GM19328 (cell line): ENCODE data around the gene SHC3.

ENCODE experiments used
- ATAC-seq: cut with Tn5 transposase; IDR thresholded peaks from one replicate; pipeline ENCODE4 v1.9.1; 2021; ENCODE audit warnings: mild to moderate bottlenecking, moderate library complexity; ENCODE audit not compliant: unreplicated experiment

Gene SHC3

DNA sequence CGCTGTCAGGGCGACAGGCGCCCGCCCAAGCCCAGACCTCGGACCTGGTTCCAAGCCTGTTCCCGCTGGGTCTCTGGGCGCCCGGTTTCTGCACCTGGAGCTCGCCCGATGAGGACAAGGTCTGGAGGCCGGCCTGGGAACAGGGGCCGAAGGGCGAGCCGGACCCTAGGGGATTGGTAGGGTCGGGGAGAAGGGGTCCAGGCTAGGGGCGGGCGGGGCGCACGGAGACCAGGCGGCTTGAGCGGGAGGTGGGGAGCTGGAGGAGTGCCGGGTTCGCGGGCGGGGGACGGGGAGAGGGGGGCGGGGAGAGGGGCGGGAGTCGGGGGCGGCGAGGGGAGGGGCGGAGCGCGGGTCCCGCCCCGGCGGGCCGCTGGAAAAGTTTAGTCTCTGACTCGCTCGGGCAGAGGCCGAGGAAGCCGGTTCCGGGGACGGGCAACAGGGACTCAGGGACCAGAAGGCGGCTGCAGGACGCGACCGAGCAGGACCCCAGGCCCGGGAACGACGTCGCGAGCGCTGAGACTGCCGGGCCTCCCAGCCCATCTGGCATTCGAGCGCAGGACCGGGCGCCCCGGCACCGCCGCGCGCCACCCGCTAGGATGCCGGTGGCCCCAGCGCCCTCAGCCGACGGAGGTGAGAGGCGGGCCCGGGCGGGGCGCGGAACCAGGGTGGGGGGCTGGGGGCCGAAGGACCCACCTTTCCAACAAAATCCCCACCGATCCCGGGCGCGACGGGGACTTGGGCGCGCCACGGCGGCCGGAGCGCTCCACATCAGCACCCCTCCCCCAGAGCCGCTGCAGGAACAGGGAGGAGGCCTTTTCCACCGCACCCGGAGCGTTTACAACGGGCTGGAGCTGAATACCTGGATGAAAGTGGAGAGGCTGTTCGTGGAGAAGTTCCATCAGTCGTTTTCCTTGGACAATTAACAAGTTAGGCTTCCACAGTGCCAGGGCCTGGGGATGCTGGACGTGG, 187.3 kb downstream of the SHC3 start, which contains the start of gene S1PR3:
S1PR3 (plus strand) TSS at position 403 of the 969 bp plus-strand sequence. CDS start 9,733 bp downstream, outside the sequence.
- ATAC-seq, result no peak

DNA sequence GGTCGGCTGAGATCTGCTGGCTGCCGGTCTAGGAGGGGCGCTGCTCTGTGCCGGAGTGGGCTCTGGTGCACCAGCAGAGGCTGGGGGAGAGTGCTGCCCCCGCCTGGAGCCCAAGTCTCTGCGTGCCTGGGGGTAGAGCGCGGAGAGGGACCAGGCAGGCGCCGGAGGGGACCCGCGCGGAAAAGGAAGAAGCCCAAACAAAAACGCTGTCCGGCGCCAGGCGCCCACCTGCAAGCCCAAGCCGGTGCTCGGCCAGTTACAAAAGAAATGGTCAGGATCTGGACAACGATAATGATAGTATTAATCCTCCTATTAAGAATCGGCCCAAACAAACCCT, 187.9 kb downstream of the SHC3 start:
- ATAC-seq, result no peak

DNA sequence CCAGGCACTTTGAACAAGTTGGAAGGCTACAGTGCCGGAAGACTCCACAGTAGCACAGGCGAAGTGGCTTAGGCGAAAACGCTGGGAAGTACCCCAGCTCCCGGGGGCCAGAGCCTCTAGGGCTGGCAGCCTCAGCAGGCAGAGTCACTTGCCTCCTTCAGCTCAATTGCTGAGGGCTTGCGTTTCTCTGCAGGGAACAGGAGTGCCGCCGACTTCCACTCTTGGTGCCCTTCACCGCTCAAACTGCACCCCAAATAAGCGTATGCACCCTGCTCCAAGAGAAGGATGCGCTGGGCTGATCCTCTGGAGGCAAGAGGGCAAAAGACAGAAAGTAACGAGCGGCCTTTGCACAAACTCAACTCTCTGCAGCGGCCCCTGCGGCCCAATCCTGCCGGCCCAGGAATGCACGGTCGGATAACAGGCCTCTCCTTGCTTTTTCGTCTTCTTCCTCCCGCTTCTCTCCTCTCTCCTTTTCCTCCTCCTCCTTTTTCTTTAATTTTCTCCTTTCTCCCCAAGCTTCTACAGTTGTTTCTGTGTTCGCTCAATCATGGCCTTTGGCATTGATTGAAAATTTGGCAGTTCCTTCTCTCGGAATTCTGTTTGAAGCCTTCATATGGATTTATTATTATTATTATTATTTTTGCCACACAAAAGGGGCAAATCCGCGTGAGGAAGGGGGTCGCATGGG, 188.4 kb downstream of the SHC3 start:
- no peak for ATAC-seq

DNA sequence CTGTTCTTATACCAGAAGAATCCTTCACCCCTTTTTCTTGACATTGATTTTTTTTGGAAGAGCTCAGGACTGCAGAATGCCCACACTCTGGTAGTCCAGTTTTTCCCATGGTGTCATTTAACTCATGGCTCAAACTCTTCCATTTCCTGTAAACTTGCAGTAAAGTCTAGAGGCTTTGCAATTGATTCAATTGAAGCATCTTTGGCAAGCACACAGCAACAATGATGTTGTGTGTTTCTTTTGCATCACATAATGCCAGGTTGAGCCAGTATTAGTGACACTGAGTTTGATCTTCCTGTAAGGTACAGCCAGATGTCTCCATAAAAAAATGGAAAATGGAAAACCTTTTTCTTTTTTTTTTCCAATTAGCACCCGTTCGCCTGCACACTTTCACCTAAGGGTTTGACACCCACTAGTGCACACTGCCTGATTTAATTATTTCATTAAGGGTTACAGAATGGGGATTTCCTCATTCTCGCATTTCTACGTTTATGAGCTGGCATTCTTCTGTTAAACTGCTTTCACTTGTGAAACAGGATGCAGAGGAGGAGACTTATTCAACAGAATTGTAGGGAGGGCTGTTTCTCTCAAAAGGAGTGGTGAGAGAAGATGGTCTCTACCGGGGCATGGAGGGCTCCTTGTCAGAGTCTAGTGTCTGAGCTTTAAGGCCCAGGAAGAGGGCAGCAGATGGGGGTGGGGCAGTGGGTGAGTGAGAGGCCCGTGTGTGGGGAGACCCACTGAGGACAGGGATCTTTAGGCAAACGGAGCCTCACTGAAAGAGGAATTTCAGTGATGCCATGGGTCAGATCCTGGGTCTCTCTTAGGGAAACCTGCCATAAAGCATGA, 189.6 kb downstream of the SHC3 start:
- no peak for ATAC-seq

DNA sequence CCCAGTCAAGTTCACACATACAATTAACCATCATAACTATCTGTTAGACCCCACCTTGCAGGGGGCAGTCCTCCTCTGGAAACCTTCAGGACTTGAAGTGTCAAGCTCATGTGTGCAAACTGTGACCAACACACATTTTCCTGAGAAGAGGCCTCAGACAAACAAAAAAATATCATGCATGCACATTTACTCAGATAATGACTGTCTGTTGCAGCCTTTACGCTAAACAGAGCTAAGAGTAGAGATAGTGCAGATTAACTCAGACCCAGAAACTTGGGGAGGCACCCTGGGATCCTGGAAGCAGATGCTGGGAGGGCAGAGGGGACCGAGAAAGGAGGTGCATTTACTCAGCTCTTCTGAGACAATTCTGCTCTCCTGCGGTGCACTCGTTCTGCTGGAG, 191.0 kb downstream of the SHC3 start:
- ATAC-seq, result no peak

DNA sequence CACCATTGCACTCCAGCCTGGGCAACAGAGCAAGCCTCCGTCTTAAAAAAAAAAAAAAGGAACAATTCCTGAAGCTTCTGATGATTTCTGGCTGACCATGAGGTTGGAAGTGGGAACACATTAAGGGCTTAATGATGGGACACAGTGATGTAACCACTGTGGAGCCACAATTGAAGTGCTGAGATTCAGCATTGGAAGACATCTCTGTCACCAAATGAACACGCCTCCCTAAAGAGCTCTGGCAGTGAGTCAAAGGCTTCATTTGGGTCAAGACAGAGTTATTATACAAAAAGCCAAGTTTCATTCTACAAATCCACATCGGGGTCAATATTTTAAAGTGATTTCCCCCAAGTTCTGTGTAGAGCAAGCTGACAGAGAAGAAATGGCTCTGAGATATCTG, 191.8 kb downstream of the SHC3 start:
- no peak for ATAC-seq

DNA sequence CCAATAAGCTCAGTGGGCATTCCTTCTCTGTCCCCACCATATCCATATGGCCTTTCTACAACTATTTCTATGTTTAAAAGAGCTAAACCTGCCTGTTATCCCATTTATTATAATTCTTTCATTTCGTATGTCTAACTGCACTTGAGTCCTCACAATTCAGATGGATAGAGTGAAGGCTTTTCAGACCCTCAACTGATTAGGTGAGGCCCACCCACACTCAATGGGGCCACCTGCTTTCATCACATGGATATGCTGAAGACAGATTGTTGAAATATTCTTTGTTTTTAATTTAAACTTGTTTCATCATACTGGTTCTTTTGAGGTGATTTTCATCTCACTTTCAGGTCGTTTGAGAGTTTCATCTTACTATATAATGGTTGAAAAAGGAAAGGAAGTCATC, 193.0 kb downstream of the SHC3 start:
- ATAC-seq, result no peak

DNA sequence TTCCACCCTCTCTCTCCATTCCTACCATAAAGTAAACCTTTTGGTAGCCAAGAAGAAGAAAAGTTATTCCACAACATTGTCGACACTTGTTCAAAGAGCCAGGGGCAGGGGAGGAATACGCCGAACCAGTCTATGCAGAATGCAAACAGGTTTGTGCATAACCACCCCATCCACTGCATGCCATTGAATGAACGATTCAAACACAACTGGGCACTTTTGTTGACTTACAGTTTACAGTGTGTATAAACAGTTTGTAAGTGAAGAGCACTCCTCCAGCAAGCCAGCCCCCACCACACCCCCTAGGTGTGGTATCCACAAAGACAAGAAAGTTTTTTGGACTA, 194.1 kb downstream of the SHC3 start:
- ATAC-seq, result no peak

DNA sequence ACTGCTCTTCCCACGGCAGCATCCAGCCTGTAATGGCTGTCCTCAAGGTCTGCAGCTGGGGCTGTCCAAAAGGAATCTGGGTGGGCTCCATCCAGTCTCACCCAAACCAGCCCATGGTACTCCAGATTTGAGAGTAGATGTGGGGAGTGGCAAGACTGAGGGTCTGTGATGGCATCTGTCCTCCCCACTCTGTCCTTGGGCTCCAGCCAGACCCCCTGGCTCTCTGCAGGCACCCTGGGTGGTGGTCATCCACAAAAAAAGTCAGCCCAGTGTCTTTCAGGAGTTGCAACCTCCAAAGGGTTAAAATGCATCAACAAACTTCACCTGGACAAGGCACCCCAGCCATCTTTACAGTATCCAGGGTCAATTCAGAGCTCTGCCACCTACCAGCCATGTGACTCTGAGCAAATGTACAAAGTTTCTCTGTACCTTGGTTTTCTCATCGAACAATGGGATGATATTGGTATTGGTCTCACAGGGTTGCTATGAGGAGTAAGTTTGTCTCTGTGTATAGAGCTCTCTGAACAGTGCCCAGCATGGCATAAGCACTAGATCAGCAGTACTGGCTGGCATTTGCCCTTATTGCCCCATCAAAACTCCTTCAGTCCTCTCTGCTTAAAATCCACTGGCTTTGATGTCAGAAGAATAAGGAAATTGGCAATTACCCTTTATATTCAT, 194.6 kb downstream of the SHC3 start:
- no peak for ATAC-seq

DNA sequence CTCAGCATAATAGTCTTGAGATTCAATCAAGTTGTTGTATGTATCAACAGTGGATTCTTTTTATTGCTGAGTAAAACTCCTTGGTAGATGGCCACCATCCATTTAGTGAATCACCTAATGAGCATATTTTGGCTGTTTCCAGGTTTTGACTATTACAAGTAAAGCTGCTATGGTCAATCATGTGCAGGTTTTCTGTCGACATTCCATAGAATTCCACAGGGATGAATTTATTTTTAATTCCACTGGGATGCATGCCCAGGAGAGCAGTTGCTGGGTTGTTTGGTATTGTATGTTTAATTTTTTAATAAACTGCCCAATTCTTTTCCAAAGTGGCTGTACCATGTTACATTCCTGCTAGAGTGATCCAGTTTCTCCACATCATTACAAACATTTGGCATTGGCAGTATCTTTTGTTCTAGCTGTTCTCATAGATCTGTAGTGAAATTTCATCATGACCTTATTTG, 197.8 kb downstream of the SHC3 start:
- ATAC-seq, result no peak

DNA sequence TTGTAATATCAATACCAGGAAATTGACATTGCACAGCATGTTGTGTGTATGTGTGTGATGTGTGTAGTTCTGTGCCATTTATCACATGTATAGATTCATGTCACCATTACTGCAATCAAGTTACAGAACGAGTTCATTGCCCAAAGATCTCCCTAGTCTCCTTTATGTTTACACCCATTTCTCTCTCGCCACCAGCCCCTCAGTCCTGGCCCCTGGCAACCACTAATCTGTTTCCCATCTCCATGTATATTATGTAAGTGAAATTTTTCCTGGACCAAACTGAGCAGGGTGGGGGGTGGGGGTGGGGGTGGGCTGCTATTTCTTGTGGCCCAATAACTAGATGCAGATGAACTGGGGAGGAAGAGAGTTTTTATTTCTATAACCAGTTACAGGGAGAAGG, 198.8 kb downstream of the SHC3 start:
- no peak for ATAC-seq

DNA sequence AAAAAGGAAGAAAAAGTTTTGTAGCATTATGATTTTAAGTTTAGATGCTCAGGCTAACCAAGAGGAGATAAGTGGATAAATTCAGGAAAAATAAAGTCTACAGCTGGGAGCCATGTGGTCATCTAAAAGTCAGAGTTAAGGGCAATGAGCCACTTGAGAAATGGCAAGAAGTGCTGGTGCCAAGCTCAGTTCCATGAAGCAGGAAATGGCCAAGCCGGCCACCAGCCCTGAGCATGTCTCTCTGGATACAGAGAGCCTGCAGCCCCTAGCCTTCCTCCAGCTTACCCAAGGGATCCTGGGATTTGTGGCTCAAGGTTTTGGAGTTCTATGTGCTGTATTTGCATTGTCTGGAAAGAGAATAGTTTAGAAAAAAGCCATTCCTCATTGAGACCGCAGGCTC, 199.6 kb downstream of the SHC3 start:
- ATAC-seq, result no peak

DNA sequence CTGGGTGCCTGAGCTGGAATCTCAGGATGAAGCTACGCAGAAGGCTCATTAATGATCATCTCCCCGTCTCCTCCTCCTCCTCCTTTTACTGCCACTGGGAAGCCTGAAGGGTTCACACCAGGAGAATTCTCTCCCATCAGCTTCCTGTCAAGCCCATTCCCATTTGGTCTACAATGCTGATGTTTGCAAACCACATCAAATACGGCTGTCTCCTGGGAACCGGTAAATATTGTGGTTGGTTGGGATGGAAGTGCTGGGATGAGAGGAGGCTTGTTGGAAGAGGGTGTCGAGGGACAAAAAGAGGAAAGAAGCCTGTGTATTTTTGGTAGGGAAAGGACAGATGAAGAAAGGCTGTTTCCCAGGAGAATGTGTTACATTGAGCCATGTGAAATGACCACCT, 200.6 kb downstream of the SHC3 start:
- no peak for ATAC-seq

DNA sequence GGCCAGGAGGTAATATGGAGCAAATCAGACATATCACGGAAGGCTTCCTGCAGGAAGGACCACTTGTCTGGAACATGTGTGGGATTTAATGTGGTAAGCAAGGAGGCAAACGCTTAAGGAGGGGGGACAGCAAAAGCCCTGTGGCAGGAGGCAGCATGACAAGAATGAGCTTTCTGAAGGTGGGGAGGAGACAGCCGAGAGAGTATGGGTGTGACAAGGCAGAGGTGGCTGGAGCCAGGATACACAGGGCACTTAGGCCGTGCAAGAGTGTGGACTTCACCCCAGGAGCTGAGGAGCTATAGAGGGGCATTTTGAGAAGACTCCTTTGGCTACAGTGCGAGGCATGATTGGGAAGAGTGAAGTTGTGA, 201.7 kb downstream of the SHC3 start:
- no peak for ATAC-seq

DNA sequence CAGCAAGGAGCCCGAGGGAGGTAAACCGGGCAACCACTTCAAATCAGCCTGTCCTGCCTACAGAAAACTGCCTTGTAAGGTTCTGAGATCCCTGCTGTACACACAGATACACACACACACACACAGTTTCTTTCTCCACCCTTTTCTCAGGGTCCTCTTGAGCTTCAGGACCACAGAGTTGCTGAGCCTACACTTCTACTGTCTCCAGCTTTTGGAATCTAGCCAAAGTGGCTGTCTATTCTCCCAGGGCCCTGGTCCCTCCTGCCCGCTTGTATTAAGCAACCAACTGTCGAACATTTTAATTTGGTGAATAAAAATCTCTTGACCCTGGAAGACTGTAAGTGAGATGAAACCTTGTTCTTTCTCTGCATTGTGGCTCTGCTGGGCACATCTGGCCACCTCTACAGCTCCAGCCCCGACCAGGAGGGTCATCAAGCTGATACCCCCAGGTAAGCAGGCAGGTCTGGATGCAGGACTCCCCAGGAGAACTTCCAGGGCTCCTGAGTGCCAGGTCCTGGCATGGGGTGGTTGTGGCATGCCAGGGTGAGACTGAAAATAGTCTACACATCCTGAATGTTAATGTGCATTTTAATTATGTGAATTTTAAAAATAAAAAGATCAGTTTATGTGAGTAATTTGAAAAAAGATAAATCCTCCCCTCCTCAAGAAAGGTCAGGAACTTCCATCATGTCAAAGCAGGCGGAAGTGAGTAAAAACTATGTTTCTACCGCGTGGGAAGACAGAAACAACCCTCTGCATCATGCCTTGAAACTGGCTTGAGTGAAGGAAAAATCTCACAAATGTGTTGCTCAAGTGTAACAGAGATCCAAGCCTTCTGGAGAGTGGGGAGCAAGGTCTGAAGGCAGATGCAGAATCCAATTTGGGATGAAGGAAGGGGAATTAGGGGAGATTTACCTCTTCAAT, 202.4 kb downstream of the SHC3 start:
- no peak for ATAC-seq

DNA sequence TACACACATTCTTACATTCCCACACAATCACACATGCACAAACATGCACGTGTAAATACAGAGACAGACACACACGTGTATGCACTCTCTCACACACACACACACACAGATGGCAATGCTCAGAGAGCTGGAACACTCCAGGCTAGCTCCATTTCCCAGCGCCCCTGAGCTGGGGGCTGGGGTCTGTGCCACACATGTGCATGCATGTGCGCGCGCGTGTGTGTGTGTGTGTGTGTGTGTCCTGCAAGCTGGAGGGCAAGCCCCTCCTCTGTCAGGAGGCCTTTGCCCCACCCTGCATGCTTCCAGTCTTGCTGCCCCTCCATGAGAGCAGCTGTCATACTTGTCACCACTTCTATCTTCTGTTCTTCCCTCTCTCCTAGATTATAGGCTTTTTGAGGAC, 204.0 kb downstream of the SHC3 start:
- no peak for ATAC-seq

DNA sequence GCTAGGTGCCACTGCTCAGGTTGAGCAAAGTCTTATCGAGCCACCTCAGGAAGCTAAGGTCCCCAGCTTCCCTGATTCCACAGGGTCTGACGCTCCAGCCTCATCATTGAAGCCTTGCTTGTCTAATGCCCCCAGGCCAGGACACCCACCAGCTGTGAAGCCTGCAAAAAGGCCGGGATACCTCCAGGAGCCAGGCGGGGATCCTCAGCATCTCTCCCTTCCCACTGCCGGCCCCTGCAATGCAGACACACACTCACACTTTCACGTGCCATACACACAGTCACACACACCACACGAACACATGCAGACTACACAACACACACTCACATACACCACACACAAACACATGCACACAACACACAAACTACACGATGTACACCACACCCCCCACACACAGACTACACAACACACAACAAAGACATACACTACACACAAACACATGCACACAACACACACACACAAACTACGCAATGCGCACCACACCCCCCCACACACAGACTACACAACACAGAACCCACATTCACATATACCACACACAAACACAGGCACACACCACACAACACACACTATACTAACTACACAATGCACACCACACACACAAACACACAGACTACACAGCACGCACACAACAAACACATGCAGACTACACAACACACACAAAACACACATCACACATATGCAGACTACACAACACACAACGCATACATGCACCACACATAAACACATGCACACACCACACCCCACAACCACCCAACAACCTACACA, 205.2 kb downstream of the SHC3 start:
- ATAC-seq, result no peak

DNA sequence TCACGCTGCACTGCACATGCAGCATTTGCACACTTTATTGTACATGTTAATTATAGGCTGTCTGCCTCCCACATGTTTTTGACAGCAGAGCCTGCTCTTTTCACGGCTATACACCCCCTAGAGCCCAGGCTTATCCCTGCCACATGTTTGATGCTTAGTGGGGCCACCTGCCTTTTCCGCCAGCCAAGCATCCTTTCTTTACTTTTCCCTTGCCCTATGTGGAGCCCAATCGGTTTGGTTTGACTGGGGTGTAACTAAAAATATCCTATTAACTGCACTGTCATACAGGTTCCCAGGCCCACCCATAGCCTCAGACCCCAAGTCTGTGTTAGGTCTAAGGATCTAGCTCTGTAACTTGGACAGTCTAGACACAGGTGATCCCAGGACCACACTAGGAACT, 206.2 kb downstream of the SHC3 start:
- no peak for ATAC-seq
